Prostate gland (tissue), 2 donors: ENCODE data around the gene CCDC92.
"Not testable (repeated sequence)": the region's sequence is repeated elsewhere in the genome, so short reads cannot be mapped to it uniquely, and the experiment has no call there.

Source experiments
- CTCF ChIP-seq, 4 experiments: fragments of 200-600 bp in 2 of 4; fragments of 450-650 bp in 2 of 4; sonication (generic) in 2 of 4; IDR thresholded peaks; 1 replicate in 3 of 4; 2 replicates in 1 of 4; pipeline ENCODE4 v1.5.1; 2016 to 2019; ENCODE audit warnings: antibody characterized with exemption in 4 of 4, mild to moderate bottlenecking in 2 of 4, moderate library complexity in 2 of 4
- POLR2A ChIP-seq: fragments of 450-650 bp; IDR thresholded peaks from one replicate; pipeline ENCODE4 v1.6.1; 2016; ENCODE audit warnings: antibody characterized with exemption, mild to moderate bottlenecking

- not testable (repeated sequence) for TF ChIP-seq POLR2A; CTCF (IDR thresholded peaks at IDR 0.05)
These were observed 60.8 kb downstream of the CCDC92 start for GRCh38 chr12:123911672-123912409.
